ENCODE results near the gene NDUFAF8.

NDUFAF8 gene

DNA sequence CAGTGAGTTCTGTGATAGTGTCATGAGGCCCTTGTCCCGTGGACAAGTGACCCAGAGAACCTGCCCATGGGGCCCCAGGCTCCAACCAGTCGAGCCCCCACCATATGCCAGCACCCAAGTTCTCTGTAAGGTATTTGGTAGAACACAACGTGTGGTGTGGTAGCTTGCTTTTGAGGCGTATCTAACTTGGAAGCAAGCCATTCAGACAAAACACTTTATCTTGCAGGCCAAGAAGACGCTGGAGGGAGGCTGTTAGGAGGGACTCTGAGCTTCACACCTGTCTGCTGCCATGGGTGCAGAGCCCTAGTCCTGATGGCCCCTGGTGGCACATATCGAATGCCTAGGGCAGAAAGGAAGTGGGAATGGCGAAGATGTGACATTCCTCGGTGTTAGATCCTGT lies 1.6 kb downstream of the NDUFAF8 start:
- DNase-seq (ENCODE audit: low read depth) = no peak

- no peak for DNase-seq (ENCODE audit: low read depth)
These were observed 2.1 kb downstream of the NDUFAF8 start for GRCh38 chr17:81241203-81241602.

- peak; percentile 33 for DNase-seq (ENCODE audit: low read depth)
These were observed 2.7 kb downstream of the NDUFAF8 start for GRCh38 chr17:81241648-81242420.

GRCh38 chr17:81242421-81243332 lies 3.6 kb downstream of the NDUFAF8 start:
- no peak for DNase-seq (ENCODE audit: low read depth)

GRCh38 chr17:81243333-81243664 lies 4.2 kb downstream of the NDUFAF8 start:
- no peak for DNase-seq (ENCODE audit: low read depth)

DNA sequence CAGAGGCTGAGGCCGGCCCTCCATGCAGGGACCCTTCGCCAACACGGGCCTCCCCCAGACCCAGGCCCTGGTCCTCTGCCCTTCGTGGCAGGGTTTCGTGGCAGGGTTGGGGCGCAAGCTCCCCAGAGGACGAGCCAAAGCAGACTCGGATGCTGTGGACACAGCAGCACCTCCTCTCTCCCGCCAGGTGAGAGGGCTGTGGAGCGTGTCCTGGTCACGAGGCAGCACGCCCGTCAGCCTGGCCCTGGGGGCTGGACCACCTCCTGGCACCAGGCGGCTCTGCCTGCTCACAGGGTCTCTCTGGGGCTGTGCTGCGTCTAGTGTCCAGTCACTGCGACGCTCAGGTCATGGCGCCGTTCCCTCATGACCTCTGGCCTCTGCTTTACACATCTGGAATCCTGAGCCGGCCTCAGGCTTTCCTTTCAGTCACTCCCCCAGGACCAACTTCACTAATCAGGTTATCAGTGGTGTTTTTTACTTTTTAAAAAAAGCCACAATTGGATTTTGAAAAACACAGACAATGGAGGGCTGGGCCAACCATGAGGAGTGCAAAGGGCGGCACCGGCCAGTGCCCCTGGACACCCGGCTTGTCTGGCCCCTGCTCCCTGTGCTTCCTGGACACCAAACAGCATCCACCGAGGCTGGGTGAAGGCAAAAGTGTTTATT lies 5.4 kb downstream of the NDUFAF8 start:
- DNase-seq (ENCODE audit: low read depth) = no peak

DNA sequence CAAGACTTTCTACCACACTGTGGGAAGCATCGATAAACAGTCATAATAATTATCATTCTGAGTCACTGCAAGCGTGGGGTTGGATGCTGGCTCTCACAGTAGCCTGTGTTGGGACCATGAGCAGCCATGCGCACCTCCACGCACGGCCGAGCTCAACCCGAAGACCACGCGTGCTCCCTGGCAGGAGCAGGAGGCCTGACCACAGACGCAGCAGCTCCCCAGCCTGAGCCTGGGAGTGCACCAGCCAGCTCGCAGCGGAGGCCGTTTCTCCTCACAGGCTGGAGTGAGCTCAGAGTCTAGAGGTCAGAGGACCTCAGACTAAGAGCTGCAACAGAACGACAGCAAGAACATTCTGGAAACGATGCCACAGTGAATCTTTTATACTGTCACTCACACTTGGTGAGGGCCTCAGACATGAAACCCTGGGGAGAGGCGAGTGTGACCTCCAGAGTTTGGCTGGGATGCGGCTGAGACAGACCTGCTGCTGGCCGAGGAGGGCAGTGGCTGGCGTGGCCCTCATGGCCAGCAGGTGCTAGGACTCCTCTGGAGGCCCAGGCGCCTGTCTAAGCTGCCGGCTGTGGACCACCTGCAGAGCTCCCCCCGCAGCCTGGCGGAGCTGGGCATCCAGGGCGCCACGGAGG lies 6.0 kb downstream of the NDUFAF8 start:
- DNase-seq (ENCODE audit: low read depth) = no peak

- no peak for DNase-seq (ENCODE audit: low read depth)
These were observed 6.7 kb downstream of the NDUFAF8 start for GRCh38 chr17:81245665-81246342.

DNA sequence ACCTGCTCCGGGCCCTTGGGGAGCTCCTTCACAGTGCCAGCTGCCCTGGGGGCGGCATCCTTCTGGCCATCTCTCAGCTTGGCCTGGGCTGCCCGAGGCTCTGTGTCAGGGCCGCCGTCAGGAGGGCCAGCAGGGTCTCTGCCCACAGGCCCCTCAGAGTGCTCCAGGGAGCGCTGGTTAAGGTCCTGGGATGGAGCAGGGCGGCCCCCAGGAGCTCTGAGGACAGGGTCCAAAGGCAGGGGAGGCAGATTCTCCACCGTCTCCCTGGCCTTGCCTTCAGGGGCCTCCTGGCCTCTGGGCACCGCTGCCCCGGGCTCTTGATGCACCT lies 7.2 kb downstream of the NDUFAF8 start:
- DNase-seq (ENCODE audit: low read depth) = no peak

DNA sequence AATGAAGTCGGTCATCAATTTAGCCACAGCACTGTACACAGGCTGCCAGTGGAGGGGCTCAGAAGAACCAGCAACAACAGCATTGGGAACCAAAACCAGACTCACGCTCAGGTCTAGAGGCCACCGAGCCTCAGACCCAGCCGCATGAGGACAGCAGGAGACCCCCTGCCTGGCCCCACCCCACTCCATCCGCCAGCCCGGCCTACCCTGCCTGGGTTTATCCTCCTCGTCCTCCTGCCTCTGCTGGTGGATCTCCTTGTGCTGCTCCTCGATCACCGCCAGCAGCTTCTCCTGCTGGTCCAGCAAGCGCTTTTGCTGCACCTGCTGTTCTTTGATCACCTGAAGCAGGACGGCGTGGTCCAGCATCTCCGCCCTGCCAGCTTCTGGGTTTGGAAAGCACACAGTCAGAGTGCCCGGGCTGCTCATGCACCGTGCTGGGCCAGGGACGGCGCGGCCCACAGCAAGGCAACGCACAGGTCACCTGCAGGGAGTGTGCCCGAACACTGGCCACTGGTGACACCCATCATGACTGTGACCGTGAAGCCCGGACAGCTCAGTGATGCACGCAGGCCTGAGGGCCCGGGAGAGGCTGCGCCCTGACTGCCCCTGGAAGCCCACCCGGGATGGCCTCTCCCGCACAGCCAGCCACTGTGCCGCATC lies 7.7 kb downstream of the NDUFAF8 start:
- DNase-seq (ENCODE audit: low read depth) = no peak

GRCh38 chr17:81247339-81247990 lies 8.3 kb downstream of the NDUFAF8 start:
- no peak for DNase-seq (ENCODE audit: low read depth)

- no peak for DNase-seq (ENCODE audit: low read depth)
These were observed 9.5 kb downstream of the NDUFAF8 start for GRCh38 chr17:81248649-81249048.

DNA sequence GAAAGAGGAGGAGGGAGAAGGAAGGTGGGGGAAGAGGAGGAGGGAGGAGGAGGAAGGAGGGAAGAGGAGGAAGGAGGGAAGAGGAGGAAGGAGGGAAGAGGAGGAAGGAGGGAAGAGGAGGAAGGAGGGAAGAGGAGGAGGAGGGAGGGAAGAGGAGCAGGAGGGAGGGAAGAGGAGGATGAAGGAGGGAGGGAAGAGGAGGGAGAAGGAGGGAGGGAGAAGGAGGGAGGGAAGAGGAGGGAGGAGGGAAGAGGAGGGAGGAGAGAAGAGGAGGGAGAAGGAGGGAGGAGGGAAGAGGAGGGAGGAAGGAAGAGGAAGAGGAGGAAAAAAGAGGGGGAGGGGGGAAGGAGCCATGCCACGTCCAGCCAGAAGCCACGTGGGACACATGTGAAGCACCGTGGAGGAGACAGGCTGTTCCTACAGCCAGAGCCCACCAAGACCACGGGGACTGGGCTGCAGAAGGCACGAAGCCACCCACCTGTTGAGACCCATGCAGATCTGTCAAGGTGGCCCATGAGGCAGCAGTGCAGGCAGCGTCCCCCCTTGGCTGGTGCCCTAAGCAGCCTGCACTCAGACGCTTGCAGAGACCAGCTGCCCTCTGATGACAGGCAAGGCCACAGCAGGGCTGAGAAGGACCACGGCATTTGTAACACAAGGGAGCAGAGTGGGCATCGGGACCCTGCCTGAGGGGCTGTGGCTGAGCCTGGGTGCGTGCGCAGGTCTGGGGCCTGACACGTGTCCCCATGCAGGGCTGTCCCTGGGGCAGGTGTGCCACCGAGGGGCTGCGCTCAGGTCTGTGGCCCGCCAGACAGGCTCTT lies 10.3 kb downstream of the NDUFAF8 start:
- DNase-seq (ENCODE audit: low read depth) = no peak

- DNase-seq (ENCODE audit: low read depth) = no peak
These were observed 11.4 kb downstream of the NDUFAF8 start for GRCh38 chr17:81250286-81251093.

- no peak for DNase-seq (ENCODE audit: low read depth)
These were observed 12.1 kb downstream of the NDUFAF8 start for GRCh38 chr17:81251094-81251708.

- no peak for DNase-seq (ENCODE audit: low read depth)
These were observed 12.7 kb downstream of the NDUFAF8 start for GRCh38 chr17:81251709-81252301.

GRCh38 chr17:81252326-81252986 lies 13.3 kb downstream of the NDUFAF8 start:
- no peak for DNase-seq (ENCODE audit: low read depth)

DNA sequence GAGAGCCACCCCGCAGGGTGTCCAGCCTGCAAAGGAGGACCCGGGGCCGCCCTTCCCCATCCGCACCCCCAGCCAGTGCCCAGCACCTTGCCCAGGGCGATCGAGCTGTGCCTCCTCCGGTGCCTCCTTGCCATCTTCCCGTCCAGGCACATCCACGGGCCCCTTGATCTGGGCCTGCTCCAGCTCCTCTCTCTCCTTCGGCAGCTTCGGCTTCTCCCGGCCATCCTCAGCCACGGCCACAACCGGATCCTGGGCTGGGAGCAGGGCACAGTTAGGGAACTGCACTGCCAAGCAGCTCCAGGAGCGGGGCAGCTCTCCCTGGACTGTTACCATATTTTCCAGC lies 13.8 kb downstream of the NDUFAF8 start:
- no peak for DNase-seq (ENCODE audit: low read depth)
